GM21717 (cell line): ENCODE results near the gene DUSP9.
"Not testable (repeated sequence)": the region's sequence is repeated elsewhere in the genome, so short reads cannot be mapped to it uniquely, and the experiment has no call there.

Experiments used
- ATAC-seq: cut with Tn5 transposase; IDR thresholded peaks from one replicate; pipeline ENCODE4 v1.9.1; 2021; ENCODE audit warnings: mild to moderate bottlenecking, moderate library complexity; ENCODE audit not compliant: unreplicated experiment

The DUSP9 gene

DNA sequence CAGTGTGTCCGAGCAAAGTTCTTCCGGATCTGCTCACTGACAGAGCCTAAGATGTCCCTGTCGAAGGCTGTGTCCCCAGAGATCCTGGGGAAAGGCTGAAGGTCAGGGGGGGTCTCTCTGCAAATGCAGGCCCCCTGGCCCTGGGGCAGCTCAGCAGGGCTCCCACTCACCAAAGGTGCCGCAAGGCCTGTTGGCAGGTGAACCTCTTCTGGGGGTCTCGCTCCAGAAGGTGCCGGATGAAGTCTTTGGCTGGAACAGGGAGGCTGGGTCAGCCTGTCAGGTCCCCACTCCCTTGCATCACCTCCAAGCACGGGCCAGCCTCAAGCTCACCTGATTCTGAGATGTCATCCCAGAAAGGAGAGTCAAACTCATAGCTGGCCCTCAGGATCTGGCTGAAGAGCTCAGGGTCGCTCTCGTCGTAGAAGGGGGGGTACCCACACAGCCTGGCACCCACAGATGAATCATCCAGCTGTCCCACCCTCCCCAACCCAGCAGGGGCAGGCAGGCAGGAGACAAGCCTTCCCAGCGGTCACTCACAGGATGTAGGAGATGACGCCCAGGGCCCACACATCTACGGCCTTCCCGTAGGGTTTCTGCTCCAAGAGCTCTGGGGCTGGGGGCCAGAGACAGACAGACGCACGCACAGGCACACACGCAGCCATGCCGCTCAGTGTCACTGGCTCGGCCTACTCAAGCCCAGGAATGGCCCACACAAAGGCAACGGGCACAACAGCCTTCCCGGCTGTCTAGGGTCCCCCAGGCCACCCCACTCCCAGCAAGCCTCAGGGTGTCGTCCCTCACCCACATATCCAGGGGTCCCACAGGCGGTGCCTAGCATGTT, 24.0 kb downstream of the DUSP9 start:
- ATAC-seq: no peak

DNA sequence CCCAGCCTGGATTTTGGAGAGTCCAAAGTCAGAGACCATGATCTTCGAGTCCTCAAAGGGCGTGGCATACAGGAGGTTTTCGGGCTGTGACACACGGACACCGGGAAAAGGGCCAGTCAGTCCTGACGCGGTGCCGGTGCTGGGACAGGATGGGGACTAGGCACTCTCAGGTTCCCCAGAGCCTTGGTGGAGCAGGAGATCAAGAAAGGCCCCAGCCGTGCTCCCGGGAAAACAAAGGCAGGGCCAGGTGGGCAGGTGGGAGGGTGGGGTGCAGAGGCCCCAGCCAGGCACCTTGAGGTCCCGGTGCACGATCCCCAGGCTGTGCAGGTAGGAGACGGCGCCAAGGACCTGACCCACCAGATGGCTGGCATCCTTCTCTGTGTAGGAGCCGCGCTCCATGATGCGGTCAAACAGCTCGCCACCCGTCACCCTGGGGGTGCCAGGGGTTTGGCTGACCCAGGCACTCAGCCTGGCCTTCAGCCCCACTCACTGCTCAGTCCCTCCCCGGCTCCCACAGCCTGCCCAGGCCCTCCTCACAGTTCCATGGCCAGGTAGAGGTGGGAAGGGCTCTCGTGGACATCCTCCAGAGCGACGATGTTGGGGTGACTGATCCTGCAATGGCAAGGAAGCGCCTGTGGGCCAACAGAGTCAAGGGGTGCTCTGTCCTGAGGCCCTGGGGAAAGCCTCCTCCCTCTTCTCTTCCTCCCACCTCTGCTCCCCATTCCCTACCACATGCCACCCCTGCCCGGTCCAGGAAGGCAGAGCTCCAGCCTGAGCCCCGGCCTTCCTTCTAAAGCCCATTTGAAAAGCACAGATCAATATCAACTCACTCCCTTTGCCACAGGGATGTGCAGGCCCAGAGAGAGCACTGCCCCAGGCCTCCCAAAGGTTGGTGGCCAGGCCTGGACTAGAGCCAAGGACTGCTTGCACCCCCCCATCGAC, 24.9 kb downstream of the DUSP9 start:
- no peak for ATAC-seq

DNA sequence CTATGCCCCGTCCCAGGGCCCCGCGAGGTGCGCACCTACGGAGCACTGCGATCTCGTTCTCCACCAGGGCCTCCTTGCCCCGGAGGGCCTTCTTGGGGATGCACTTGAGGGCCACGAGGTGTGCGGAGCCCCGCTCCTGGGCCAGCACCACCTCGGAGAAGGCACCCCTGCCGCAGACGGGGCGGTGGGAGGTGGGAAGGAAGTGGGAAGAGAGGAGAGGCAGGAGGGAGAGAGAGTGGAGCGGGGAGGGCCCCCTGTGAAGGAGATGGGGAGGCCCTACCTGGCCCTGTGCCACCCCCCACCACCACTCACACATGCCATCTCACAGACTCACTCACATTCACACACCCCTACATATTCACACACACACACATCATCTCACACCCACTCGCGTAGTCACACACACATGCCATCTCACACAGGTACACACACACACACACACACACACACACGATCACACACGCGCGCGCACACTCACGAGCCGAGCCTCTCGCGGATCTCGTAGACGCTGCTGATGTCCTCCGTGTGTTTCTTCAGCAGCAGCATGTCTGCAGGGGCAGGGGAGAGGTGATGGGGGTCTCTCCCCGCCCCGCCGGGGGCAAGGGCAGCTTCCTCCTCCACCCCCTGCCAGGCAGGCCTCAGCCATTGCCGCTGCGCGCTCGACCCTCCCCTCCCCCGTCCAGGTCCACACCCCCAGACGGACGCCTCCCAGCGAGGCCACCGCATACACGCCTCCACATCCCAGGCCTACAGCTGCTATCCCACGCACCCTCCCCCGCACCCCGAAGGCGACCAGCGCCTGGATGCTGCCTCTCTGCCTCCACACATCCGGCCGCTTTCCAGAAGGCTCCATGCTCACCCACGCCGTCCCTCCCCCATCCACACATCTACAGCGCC, 25.8 kb downstream of the DUSP9 start:
- ATAC-seq: no peak

DNA sequence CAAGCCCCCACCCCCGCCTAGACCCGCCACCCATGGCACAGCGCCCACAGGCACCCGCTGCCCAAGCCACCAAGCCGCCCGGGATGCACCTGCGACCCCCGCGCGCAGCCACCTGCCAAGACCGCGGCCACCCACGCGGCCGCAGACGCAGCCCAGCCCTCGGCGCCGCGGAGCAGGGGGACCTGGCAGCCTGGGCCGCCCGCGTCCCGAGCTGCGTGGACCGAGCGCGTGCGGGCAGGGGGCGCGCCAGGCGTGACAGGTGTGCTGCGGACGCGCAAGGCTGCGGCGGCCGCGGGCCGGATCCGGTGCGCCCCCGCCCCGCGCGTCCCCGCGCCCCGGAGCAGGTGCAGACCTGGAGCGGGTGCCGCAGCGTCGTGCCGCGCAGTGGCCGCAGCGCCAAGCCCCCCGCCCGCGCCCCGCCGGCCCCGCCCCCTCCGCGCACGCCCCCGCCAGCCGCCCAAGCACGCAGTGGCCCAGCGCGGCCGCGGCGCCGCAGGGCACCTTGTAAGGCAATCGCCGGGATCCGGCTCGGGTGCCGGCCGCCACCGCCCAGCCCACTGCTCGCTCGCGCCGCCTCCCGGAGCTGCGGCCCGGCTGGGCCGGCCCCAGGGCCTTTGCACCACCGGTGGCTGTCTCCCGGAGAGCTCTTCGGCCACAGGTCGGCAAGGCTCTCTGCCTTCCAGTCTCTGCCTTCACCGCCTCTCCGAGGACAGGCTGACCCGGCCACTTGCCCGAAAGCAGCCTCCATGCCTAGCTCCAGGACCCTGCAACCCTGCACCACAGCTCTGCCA, 26.6 kb downstream of the DUSP9 start, which contains the start of gene PNCK:
Gene PNCK, minus strand, starts transcription at position 386 of the 791 bp plus-strand sequence. CDS start 737 bp downstream, outside the sequence.
- ATAC-seq: no peak

DNA sequence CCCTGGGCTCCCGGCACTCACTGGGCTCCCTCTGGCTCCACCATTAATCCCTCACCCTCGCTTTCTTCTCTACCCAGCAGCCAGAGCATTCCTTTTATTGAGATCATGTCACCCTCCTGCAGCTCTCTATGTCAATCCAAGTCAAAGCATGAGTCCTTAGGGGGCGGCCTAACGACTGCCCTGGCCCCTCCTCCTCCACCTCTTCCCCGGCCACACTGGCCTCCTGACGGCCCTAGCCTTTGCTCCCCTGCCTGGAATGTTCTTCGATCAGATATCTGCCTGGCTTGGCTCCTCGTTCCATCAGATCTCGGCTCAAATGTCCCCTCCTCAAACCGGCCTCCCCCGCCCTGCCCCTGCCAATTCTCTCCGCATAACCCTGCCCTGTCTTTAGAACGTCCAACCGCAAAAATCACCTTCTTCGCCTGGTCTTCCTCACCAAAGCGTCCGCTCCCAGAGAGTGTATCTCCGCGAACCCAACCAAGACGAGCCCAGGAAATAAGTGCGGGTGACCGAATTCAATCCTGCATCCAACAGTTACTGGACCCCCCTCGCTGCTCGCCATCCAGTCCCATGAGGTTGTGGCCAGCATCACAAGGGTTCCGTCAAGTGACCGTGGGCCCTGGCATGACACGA, 27.3 kb downstream of the DUSP9 start:
- ATAC-seq: no peak

DNA sequence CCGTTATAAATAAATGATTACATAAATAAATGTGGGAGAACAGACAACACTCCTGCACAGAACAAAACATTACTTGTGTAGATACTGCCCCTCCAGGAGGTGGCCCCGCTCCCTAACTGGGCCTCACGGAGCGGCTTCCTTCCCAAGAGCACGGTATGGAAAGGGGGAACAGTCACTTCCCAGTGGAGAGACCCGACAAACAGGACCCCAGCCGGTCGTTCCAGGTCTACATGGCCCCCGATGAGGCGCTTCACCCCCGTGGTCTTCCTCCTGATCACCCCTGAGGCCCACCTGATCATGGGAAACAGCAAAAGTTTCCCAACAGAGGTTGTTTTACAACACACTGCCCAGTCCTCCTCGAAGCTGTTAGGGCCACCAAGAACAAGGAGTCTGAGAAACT, 34.2 kb downstream of the DUSP9 start:
- no peak for ATAC-seq

DNA sequence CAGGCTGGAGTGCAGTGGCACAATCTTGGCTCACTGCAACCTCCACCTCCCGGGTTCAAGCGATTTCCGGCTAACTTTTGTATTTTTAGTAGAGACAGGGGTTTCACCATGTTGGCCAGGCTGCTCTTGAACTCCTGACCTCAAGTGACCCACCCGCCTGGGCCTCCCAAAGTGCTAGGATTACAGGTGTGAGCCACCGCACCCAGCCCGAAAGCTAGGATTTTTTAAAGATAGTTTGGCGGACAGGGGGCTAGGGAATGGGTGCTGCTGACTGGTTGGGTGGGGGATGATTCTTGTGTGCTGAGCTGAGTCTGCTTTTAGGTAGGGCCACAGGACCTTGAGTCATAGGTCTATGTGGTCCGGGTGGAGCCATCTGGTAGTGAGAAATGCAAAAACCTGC, 36.5 kb downstream of the DUSP9 start:
- ATAC-seq: not testable (repeated sequence)

DNA sequence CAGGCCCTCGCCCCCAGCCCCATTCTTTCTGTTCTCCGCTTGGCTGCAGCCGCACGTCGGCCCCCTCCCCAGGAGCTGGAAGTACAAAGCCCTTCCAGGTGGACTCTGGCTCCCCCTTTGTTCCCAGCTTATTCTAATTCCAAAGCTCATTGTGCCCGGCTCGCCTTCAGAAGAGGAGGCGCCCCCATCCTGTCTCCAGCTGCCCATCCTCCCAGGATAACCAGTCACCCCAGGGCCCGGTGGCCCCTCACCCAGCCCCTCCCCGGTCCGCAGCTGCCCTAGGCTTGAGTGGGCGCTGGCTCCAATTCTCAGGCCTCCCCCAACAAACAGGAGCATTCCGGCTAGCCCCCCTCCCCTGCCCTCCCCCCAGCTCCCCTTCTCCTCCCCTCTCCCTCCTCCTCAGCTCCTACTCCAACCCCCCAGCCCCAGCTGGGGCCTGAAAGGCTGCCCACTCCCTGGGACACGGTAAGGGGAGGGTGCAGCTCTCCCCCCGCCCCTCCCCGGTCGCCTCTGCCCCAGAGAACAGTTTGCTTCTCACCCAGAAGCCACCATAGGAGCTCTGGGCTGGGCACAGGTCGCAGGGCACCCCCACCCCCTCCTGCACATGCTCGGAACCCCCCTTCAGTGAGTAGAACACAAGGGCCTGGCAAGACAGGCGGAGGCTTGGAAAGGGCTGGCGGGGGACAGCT, 37.6 kb downstream of the DUSP9 start:
- no peak for ATAC-seq

DNA sequence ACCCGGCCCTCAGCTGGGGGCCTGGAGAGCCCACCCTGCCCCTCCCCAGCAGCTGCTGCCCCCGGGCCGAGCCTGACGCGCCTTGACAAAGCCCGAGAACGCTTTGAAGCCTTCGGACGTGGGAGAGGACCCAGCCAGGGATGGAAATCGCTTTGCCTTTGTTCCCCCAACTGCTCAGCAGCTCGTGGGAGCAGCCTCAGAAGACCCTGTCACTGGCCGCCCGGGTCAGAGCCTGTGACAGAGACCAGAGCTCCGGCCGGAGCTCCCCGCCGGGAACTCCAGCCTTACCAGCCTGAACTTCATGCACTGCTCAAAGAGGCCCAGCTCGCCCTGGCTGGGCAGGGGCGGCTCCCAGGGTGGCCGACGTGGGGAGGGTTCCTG, 38.1 kb downstream of the DUSP9 start:
- no peak for ATAC-seq

DNA sequence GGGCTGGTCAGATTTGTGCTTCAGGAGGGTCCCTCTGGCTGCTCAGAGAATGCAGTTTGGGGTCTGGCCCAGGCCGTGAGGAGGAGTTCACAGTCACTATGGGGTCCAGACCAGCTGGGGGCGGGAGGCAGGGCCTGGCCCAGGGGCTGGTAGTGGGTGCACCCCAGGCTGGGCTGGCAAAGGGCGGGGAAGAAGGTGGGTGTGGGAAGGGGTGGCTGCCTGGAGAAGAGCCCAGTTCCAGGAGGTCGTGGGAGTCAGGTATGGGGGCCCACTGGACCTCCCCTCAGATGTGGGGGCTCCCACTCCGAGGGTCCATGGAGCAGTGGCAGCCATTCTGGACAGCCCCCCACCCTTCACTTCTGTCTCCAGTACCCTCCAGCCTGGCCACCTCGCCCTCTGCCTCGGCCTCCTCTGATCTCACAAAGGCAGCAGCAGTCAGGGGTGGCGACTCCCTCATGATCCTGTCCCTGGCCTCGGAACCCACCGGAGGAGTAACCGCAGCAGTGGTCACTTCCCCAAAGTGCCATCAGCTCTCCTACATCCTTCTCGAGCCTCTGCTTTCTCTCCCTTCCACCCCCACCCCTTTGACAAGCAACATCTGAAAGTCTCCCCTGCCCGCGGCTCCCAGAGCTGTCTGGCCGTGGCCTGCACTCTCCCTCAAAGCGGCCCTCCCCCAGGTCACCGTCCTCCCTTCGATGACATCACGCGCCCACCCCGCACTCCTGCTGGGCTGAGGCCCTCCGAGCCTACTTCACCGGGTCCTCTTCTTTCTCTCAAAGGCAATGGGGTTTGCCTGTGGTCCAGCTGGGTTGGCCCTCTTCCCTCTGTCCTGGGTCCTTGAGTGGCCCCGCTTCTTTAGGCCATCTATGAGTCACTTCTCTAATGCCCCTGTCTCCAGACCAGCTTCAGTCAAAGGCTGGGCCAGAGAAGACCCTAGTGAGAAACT, 39.0 kb downstream of the DUSP9 start:
- ATAC-seq: no peak

DNA sequence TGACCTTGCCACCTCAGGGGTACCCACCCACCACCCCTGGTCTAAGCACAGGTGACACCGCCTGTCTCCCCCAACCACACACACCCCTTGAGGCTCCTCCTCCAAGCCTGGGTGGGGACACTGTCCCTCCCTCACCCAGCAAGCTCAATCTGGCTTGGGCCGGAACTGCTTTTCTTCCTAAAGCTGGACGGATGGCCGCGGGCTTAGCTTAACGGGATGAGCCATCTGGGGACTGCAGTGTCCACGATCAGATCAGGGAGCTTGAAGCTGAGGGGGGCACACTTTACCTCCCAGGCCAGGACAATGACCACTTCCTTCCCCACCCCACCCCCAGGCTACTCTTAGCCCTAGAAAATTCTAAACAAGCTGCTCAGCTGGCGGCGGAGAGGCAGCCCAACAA, 39.7 kb downstream of the DUSP9 start:
- no peak for ATAC-seq

DNA sequence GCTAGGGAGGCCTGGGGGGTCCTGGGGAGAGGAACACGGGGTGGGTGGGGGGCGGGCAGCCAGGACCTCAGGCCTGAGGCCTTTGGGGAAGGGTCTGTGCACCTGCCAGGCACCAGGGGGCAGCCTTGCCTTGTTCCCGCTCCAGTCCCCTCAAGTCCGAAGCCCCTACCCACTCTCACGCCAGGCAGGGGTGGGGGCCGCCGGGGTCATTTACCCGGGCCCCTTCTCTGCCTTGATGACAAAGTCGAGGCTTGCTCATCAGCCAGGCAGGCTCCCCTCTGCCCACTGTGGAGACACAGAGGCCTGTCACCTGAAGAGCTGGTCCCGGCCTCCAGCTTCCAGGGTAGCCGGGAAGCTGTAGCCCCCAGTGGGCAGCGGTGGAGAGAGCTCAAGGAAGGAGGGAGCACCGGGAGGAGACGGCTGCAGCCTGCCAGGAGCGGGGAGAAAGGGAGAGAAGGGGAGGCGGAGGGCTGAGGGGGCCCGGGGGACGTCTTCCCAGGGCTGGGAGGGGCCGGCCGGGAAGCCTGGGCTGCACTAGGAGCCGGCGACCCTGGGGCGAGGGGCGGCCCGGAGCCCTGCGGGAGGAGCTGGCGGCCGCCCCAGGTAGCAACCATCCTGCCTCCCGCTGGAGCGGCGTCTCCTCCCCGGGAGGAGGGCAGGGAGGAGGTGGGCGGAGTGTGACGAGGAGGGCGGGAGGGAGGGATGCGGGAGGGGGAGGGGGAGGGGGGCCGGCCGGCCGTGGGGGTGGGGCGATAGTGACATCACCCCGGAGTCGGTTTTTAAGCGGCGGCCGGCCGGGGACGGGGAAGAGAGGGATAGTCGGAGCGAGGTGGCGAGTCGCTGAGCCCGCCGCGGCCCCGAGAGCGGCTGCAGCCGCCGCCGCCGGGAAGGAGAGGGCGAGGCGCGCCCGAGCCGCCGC, 40.4 kb downstream of the DUSP9 start, which contains the start of gene SLC6A8:
Gene SLC6A8, plus strand, starts transcription at position 806 of the 919 bp plus-strand sequence. CDS start 649 bp downstream, outside the sequence.
- ATAC-seq: no peak

DNA sequence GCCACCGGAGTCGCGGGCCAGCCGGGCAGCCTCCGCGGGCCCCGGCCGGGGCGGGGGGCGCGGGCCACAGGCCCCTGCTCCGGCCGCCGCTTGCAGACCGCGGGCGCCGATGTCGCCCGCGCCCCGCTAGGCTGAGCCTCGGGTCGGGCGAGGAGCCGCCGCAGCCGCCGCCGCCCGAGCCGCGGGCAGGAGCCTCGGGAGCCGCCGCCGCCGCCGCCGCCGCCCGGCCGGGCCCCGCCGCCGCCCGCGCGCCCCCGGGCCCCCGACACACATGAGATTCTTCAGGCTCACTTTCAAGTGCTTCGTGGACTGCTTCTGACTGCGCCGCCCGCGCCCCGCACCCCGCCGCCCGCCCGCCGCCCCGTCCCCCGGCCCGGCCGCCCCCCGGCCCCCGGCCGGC, 41.1 kb downstream of the DUSP9 start:
- ATAC-seq: no peak

DNA sequence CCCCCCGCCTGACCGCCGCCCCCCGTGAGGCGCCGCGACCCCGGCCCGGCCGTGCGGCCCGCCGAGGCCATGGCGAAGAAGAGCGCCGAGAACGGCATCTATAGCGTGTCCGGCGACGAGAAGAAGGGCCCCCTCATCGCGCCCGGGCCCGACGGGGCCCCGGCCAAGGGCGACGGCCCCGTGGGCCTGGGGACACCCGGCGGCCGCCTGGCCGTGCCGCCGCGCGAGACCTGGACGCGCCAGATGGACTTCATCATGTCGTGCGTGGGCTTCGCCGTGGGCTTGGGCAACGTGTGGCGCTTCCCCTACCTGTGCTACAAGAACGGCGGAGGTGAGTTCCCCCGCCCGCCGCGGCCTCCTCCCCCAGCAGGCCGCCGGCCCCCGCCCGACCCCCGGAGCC, 41.5 kb downstream of the DUSP9 start:
- no peak for ATAC-seq

DNA sequence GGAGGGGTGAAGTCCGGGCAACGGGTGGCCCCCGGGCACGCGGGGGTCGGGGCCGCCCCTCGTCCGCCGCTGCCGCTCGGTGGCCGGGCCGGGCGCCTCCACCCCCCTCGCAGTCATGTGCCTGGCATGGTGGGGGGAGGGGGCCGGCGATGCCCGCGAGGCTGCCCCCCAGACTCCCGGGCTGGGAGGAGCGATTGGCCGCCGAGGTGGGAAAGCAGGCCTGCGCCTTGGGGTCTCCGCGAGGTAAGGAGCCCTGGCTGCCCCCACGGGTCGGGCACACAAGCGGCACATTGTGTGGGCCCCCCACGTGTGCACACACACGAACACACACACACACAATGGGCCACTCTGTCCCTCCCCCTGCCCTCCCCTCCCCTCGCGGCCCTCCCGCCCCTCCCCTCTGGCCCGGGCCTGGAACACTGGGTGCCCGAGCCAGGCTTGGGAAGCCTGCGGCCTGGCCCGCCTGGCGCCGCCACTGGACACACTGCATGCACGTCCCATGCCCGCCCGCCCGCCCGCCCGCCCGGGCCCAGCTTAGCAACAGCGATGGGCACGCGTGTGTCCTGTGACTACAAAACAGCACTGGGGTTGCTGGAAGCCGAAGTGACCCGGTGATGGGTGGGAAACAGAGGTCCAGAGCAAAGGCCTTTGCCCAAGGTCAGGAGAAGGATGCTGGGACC, 42.0 kb downstream of the DUSP9 start:
- no peak for ATAC-seq
